Retinal pigment epithelial cell (primary cell): ENCODE results near the gene LAMTOR5.

Source experiments
- DNase-seq: peaks from one replicate; pipeline ENCODE4 v3.0.0-alpha.2; 2010; ENCODE audit warnings: low read depth
- H3K4me3 ChIP-seq: 2 replicates; pipeline ENCODE4 v1.5.1; 2011; ENCODE audit warnings: mild to moderate bottlenecking, low read length, control low read depth, moderate library complexity
- CTCF ChIP-seq: conservative IDR thresholded peaks from 2 replicates; pipeline ENCODE4 v1.5.1; 2011; ENCODE audit warnings: low read depth, low read length, control low read depth, inconsistent platforms

The LAMTOR5 gene

GRCh38 chr1:110407260-110408210 is at the start of gene LAMTOR5:
TSS of gene LAMTOR5 (minus strand) at chr1:110407694. CDS start at chr1:110407620, 74 bp downstream.
- DNase-seq, result peak; percentile 67
- no peak for TF ChIP-seq CTCF
- H3K4me3 ChIP-seq, result peak within 1 kb of the TSS; percentile 96

- TF ChIP-seq CTCF, result no peak
- no peak overlapping the region for H3K4me3 ChIP-seq
- no peak for DNase-seq
Measured at GRCh38 chr1:110457206-110457605, 49.7 kb upstream of the LAMTOR5 start.

GRCh38 chr1:110455151-110455550 is 47.7 kb upstream of the LAMTOR5 start:
- TF ChIP-seq CTCF, result no peak
- H3K4me3 ChIP-seq, result no peak overlapping the region
- no peak for DNase-seq

- no peak for DNase-seq
- no peak for TF ChIP-seq CTCF
- H3K4me3 ChIP-seq, result no peak overlapping the region
Measured at GRCh38 chr1:110454328-110454727, 46.8 kb upstream of the LAMTOR5 start.

- TF ChIP-seq CTCF, result no peak
- DNase-seq, result no peak
Measured at GRCh38 chr1:110453829-110454228, 46.3 kb upstream of the LAMTOR5 start.

GRCh38 chr1:110452330-110452729 is 44.8 kb upstream of the LAMTOR5 start:
- no peak for DNase-seq
- TF ChIP-seq CTCF, result no peak
- H3K4me3 ChIP-seq, result no peak overlapping the region

More at GRCh38 chr1:110453829-110454228, 46.3 kb upstream of the LAMTOR5 start:
- no peak overlapping the region for H3K4me3 ChIP-seq

GRCh38 chr1:110450929-110451328 is 43.4 kb upstream of the LAMTOR5 start, which contains the start of gene PROK1:
TSS of gene PROK1 (plus strand) at chr1:110451149. CDS start at chr1:110451217, 68 bp downstream.
- no peak for TF ChIP-seq CTCF
- H3K4me3 ChIP-seq, result no peak within 1 kb of the TSS
- no peak for DNase-seq
